Activated CD4-positive, alpha-beta T cell treated with anti-CD3 and anti-CD28 coated beads for 48 hours (primary cell): ENCODE measurements around the gene MYLK2.
A peak's percentile ranks its signal among the peaks of the same experiment; 100 is the strongest.

Source experiments
- DNase-seq: peaks from one replicate; pipeline ENCODE4 v3.0.0-alpha.2; 2020

The MYLK2 gene

GRCh38 chr20:31858760-31859083 is 39.6 kb downstream of the MYLK2 start:
- no peak for DNase-seq

DNA sequence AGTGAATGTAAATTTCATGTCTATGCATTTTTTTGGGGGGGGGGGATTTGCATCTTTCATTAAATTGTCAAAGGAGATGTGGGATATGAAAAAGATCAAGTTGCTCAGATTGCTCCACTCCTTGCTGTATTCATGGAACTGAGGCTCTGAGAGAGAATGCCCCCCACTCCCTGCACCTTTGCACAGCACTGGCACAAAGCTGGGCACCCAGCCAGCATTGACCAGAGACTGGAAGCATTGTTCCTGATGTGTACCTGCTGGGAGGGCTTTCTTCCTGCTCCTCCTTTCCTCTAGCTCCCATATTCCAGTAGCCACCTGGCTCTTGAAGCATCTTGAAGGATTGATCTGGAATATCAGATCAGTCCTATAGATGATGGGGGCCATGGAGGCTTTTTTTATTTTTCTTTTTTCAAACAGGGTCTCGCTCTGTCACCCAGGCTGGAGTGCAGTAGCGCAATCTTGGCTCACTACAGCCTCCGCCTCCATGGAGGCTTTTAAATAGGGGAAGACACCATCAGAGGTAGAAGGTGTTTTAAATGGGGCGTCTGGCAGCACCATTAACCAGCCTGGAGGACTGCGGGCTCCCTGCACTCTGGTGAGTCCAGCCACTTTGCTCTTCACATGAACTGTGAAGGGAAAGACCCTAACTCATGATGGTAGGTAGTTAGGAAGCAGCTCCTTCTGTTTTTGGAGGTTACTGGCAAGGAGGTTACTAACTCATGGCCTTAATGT is 40.3 kb downstream of the MYLK2 start:
- no peak for DNase-seq

DNA sequence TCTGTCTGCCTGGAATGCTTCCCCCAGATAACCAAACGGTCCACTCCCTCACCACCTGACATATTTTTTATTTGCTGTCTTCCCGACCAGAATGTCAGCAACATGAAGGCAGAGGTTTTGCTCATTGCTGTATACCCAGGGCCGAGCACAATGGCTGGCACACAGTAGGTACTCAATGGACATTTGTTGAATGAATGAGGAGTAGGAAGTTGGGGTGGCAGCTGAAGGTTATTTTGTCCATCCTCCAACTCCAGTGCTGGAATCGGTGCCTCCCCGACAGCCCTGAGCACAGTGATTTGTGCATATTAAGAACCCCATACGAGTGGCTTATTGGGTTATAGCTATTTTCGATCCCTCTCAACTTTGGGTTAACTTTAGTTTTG is 40.8 kb downstream of the MYLK2 start:
- no peak for DNase-seq

DNA sequence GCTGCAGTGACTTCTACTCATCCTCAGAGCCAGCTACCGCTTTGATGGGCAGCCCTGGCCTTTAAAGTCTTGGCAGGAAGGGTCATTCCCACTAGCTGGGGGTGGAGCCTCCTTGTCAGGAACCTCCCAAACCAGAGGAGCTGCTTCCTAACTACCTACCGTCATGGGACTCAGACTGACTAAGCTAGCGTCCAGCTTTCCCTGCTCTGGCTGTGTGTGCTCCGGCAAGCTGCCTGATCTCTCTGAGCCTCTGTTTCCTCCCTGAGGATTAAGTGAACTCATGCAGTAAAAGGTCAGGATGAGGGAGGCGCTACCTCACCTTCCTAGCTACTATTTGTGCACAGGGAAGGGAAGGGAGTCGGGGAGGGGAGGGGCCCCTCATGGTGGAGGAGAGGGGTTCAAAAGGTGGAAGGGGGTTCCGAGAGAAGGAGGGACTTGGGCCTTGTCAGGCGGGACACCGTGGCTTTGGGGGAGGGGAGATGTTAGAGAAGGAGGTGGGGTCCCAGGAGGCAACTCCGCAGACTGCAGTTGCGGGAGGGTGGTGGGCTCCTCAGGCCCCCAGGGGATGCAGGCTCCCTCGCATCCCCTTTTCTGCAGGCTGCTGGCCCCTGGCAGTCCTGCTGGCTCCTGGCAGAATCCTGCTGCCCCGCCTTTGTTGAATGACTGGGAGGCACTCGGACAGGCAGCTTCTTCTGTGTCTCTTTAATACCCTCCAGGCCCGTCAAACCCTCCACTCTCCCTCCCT is 41.4 kb downstream of the MYLK2 start:
- no peak for DNase-seq

DNA sequence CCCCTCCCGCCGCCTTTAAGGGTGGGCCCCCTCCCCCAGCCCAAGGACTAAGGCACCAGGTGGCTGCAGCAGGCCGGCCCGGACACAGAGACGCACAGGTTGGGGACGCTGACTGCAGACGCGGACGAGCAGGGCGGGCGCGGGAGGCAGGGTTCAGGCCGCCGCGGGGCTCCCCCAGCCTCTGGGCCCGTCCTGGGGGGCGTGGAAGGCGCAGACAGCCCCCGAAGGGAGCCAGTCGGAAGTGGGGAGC is 41.9 kb downstream of the MYLK2 start:
- no peak for DNase-seq

GRCh38 chr20:31861385-31862156 is 42.4 kb downstream of the MYLK2 start:
- DNase-seq, result peak; percentile 75

DNA sequence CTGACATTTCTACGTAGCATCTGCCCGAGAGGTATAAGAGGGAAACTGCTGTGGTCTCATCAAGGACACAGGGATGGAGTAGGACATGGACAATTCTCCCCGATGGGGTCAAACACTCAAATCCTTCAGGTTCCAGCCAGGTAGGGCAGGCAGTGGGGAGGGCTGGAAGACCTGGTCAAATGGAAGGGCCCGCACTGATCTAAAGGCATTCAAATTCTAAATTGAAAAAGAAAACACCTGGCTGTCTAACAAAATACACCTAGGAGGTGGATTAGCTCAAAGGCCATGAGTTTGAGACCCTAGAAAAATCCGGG is 43.0 kb downstream of the MYLK2 start:
- no peak for DNase-seq

GRCh38 chr20:31862506-31862905 is 43.4 kb downstream of the MYLK2 start:
- no peak for DNase-seq

DNA sequence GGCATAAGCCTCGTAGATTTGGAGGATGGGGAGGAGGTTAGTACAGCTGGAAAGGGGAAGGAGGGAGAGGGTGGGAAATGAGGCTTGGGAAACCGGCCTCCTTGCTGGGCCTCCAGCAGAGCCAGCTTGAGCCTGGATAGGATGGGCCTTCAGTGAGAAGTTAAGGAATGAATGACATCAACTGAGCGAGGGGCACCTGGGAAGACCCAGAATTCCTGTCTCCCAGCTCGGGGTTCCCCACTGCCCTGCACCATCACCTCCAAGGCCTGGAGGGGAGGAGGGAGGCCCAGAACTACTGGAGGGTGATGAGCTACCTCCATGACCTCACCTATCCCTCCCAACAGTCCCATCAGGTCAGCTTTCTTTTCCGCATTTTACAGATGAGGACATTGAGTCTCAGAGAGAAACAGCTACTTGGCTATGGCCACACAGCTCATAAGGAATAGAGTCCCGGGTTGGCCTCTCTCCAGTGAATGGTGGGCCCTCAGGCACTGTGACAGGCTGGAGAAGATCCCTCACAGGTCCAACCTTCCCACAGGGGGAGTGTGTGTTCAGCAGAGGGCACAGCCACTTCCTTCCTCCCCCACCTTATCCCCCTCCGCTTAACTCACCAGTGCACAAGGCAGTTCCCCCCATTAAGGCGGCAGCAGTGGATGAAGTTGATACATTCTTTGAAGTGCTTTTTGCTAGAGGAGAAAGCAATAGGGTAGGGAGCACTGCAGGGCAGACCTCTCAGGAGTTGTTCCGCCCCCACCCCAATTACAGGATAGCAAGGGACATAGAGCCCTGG is 44.3 kb downstream of the MYLK2 start:
- no peak for DNase-seq

- no peak for DNase-seq
Measured at GRCh38 chr20:31864521-31865400, 45.6 kb downstream of the MYLK2 start.

DNA sequence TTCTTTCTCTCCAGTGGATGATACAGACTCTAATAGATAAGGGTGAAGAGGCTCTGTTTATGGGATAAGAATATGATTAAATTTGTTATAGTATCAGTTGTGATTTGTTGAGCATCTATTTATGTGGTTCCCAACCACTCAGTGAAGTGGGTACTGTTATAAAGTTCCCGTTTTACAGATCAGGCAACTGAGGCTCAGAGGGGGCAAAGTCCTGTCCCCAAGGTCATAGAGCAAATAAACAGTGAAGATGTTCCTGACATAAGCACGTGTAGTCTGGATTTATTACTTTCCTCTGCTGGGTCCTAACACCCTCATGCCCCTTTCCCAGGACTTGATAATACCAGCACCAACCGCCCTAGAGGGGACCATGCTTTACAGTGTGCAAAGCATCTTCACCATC is 47.1 kb downstream of the MYLK2 start:
- DNase-seq, result no peak

DNA sequence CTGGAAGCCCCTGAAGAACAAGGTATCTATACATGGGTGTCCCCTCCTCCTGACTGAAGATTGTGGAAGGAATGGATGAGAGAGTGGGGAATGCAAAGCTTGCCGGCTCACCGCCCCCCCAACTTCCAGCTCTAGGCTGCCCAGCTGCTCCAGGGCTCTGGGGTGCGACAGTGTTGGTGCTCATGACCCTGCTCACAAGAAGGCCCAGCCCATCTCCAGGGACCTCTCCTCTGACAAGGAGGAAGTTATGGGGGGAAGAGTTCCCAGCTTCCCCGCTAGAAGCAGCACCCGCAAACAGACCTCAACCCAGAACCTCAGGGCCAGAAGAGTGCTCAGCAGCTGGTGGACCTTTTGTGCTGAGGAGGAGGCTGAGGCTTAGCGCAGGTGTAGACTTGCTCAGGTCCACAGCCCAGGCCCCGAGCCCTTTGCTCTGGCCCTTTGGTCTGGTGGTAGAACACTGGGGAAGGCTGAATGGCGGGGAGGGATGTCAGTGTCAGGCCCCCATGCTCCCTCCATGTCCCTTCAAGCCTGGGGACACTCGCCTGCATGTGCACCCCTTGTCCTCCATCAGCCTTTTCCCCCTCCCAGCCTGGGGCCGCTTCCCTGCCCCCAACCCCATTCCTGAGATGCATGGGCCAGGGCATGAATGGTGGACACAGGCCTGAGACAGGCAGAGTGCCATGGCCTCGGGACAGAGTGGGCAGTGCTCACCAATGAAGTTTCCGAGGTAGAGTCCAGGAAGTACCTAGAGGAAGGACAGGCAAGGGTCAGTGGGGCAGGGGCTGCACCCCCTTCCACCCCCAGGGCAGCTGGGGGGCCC is 49.9 kb downstream of the MYLK2 start:
- no peak for DNase-seq

DNA sequence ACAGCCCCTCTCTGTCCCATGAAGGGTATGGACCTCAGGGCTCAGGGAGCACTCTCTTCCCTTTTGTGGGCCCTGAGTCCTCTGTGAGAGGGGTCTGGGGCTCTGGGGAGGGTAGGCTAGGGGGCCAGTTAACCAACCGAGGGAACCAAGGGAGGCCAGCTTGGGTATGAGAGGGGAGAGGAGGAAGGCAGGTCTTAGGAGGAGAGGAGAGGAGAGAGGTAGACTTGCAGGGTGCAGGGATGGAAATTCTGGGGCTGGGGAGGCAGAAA is 50.5 kb downstream of the MYLK2 start:
- no peak for DNase-seq

- peak; percentile 14 for DNase-seq
Measured at GRCh38 chr20:31869942-31870725, 51.0 kb downstream of the MYLK2 start, which contains the start of the genes DUSP15 and TTLL9. Gene DUSP15 (minus strand): TSS chr20:31870527. CDS start chr20:31870337, 190 bp downstream. Gene TTLL9 (plus strand): TSS chr20:31870634. CDS start chr20:31871127, 493 bp downstream.

GRCh38 chr20:31870726-31871617 is 51.8 kb downstream of the MYLK2 start:
- DNase-seq, result no peak

GRCh38 chr20:31871618-31871954 is 52.4 kb downstream of the MYLK2 start:
- DNase-seq, result no peak

- no peak for DNase-seq
Measured at GRCh38 chr20:31872406-31872805, 53.2 kb downstream of the MYLK2 start.

GRCh38 chr20:31875671-31876070 is 56.5 kb downstream of the MYLK2 start:
- no peak for DNase-seq

- no peak for DNase-seq
Measured at GRCh38 chr20:31877684-31878083, 58.5 kb downstream of the MYLK2 start.
